B cell (primary cell): ENCODE measurements around the gene CAPN14. TPM values are rescaled to one million over a fixed set of nuclear protein-coding genes. Genes with fewer than 3 reads are reported as not detected.

Experiments
- ATAC-seq: fragments of 200-7000 bp; cut with Tn5 transposase; one replicate; pipeline ENCODE4 v1.10.0; 2021; ENCODE audit warnings: low read depth, mild to moderate bottlenecking, moderate number of reproducible peaks, moderate library complexity
- CTCF ChIA-PET: fragments of 350-600 bp; sonication (Branson Sonifier 250); formaldehyde crosslinking; loops from one replicate; lab custom pipeline; 2021; ENCODE audit warnings: antibody characterized with exemption, inconsistent platforms; lab: Charles Lee
- POLR2A ChIA-PET: fragments of 350-600 bp; sonication (Branson Sonifier 250); formaldehyde crosslinking; loops from one replicate; lab custom pipeline; 2021; ENCODE audit warnings: antibody characterized with exemption; lab: Charles Lee
- DNase-seq: peaks from one replicate; pipeline ENCODE4 v3.0.0; 2013
- H2AFZ ChIP-seq: 2 replicates; pipeline ENCODE4 v1.6.1; 2012; ENCODE audit warnings: mild to moderate bottlenecking, low read depth, low read length; ENCODE audit not compliant: insufficient read depth, poor library complexity, severe bottlenecking
- H3K27ac ChIP-seq, 2 donors: 1 replicate in 1 of 2; 2 replicates in 1 of 2; pipeline ENCODE4 v1.5.1; 2012 to 2013; ENCODE audit warnings: low read length in 2 of 2, mild to moderate bottlenecking in 2 of 2, moderate library complexity in 1 of 2
- H3K27me3 ChIP-seq, 4 experiments: fragments of 200-600 bp in 1 of 4; sonication (generic) in 1 of 4; replicated peaks in 1 of 4; 1 replicate in 2 of 4; 2 replicates in 2 of 4; pipeline versions ENCODE4 v1.6.1 to v1.7.0; 2013 to 2016; ENCODE audit warnings: low read length in 3 of 4, mild to moderate bottlenecking in 2 of 4, mixed read lengths in 1 of 4, moderate library complexity in 1 of 4; ENCODE audit not compliant: insufficient read depth in 4 of 4, control insufficient read depth in 3 of 4; ENCODE audit errors: control extremely low read depth in 1 of 4
- H3K36me3 ChIP-seq, 2 experiments: replicated peaks in 1 of 2; 1 replicate in 1 of 2; 2 replicates in 1 of 2; pipeline versions ENCODE4 v1.6.1 to v1.7.1; 2013; ENCODE audit warnings: low read length in 1 of 2; ENCODE audit not compliant: insufficient read depth in 2 of 2, control insufficient read depth in 1 of 2; ENCODE audit errors: control extremely low read depth in 1 of 2, extremely low read depth in 1 of 2
- H3K4me1 ChIP-seq, 2 donors: fragments of 200-600 bp in 1 of 2; sonication (generic) in 1 of 2; 1 replicate in 1 of 2; 2 replicates in 1 of 2; pipeline versions ENCODE4 v1.5.1 to v1.6.1; 2013 to 2017; ENCODE audit warnings: low read length in 2 of 2; ENCODE audit not compliant: control insufficient read depth in 2 of 2, insufficient read depth in 2 of 2
- H3K4me2 ChIP-seq: replicated peaks from 2 replicates; pipeline ENCODE3; 2012; ENCODE audit warnings: mild to moderate bottlenecking, low read depth, low read length; ENCODE audit not compliant: poor library complexity, severe bottlenecking
- H3K4me3 ChIP-seq, 5 experiments: fragments of 200-600 bp in 1 of 5; sonication (generic) in 1 of 5; 1 replicate in 3 of 5; 2 replicates in 2 of 5; pipeline versions ENCODE4 v1.5.1 to v1.7.0; 2011 to 2016; ENCODE audit warnings: low read length in 4 of 5, mild to moderate bottlenecking in 4 of 5, low read depth in 2 of 5, control low read depth in 1 of 5, moderate library complexity in 1 of 5; ENCODE audit not compliant: insufficient read depth in 1 of 5; ENCODE audit errors: control extremely low read depth in 1 of 5, extremely low read depth in 1 of 5
- H3K79me2 ChIP-seq: fragments of 200-600 bp; sonication (generic); one replicate; pipeline ENCODE4 v1.6.0; 2016; ENCODE audit warnings: low read length; ENCODE audit not compliant: control insufficient read depth, insufficient read depth
- H3K9ac ChIP-seq: fragments of 200-600 bp; sonication (generic); 2 replicates; pipeline ENCODE4 v1.6.1; 2017; ENCODE audit warnings: mild to moderate bottlenecking, low read length, moderate library complexity
- H3K9me3 ChIP-seq, 3 donors: one replicate each; pipeline versions ENCODE4 v1.6.1 to v1.7.1; 2013; ENCODE audit warnings: low read length in 2 of 3; ENCODE audit not compliant: control insufficient read depth in 2 of 3, insufficient read depth in 1 of 3; ENCODE audit errors: control extremely low read depth in 1 of 3
- H4K20me1 ChIP-seq: 2 replicates; pipeline ENCODE4 v1.6.0; 2012; ENCODE audit warnings: mild to moderate bottlenecking, low read length; ENCODE audit not compliant: insufficient read depth, control insufficient read depth, poor library complexity, severe bottlenecking
- H3K27ac Mint-ChIP-seq: one replicate; pipeline ENCODE4 v1.8.0; 2021; ENCODE audit warnings: mixed read lengths
- H3K27me3 Mint-ChIP-seq: one replicate; pipeline ENCODE4 v1.8.0; 2021; ENCODE audit warnings: mixed read lengths
- H3K4me1 Mint-ChIP-seq: one replicate; pipeline ENCODE4 v1.8.0; 2021; ENCODE audit warnings: mixed read lengths
- H3K4me3 Mint-ChIP-seq: one replicate; pipeline ENCODE4 v1.8.0; 2021; ENCODE audit warnings: mixed read lengths
- H3K9me3 Mint-ChIP-seq: one replicate; pipeline ENCODE4 v1.8.0; 2022; ENCODE audit warnings: mixed read lengths; ENCODE audit not compliant: insufficient read depth
- CTCF ChIP-seq: fragments of 200-600 bp; IDR thresholded peaks from one replicate; pipeline ENCODE4 v1.8.0; 2022; ENCODE audit warnings: antibody characterized with exemption, mild to moderate bottlenecking
- EZH2 ChIP-seq: IDR thresholded peaks from 2 replicates; pipeline ENCODE4 v1.6.1; 2012; ENCODE audit warnings: borderline replicate concordance, low read depth, mild to moderate bottlenecking, moderate library complexity, low read length; ENCODE audit not compliant: insufficient read depth, poor library complexity, severe bottlenecking
- WGBS: methylation state at CpG from one replicate; pipeline ENCODE4 v1.1.5; 2013; ENCODE audit warnings: missing lambda C conversion rate; ENCODE audit not compliant: insufficient coverage; 5-methylcytosine and 5-hydroxymethylcytosine counted together
- intact Hi-C: fragments of 100-400 bp; cut with micrococcal nuclease; formaldehyde crosslinking; loops from one replicate; pipeline ENCODE4 v1.10.0; 2022
- polyA minus RNA-seq: library from RNA; depleted of rRNA, polyadenylated mRNA; stranded (reverse); fragments of >200 nt; gene quantifications from 2 replicates; pipeline ENCODE4 v1.2.3, GENCODE V29; 2012
- polyA plus RNA-seq: library from polyadenylated mRNA; depleted of rRNA; stranded (reverse); fragments of >200 nt; gene quantifications from 2 replicates; pipeline ENCODE4 v1.2.3, GENCODE V29; 2012
- total RNA-seq, 2 donors: library from RNA; stranded (reverse); fragments of 120-200 nt in 1 of 2; gene quantifications; 1 replicate in 1 of 2; 2 replicates in 1 of 2; pipeline versions ENCODE4 v1.2.3 to v1.2.4, GENCODE V29; 2013 to 2022

The CAPN14 gene
- total RNA-seq (6.0 and 7.8 TPM in 2 replicates), polyA plus RNA-seq (2.2 and 2.5 TPM in 2 replicates), polyA minus RNA-seq (3.4 and 3.8 TPM in 2 replicates)
- 3.1 TPM for total RNA-seq (2013)

GRCh38 chr2:31217465-31218200 lies at the start of gene CAPN14:
Gene CAPN14, minus strand, starts transcription at chr2:31217515. Its CDS starts 12,068 bp downstream, at chr2:31205447.
- WGBS: 59% methylated on average over 4 of the region's 6 CpGs
- Histone ChIP-seq H3K27ac (peak within 1 kb of the TSS; percentile 93 to 97), H3K79me2 (no peaks in the 10 kb centered on the region), H3K9ac (peak within 1 kb of the TSS; percentile 11), H4K20me1 (no peaks in the 10 kb centered on the region), H3K4me2 (peak within 1 kb of the TSS; percentile 71), H3K9me3 (no peaks in the 10 kb centered on the region), H3K36me3 (no peaks in the 10 kb centered on the region), H3K4me1 (peaks cover 86 to 92% of the 10 kb centered on the region in 2 donors), H3K27me3 (no peaks in the 10 kb centered on the region), H3K4me3 (no peak within 1 kb of the TSS), H2AFZ (peak within 1 kb of the TSS; percentile 61)
- ATAC-seq: no peak
- no peaks in the 10 kb centered on the region for H3K27me3 Mint-ChIP-seq
- no peak for TF ChIP-seq CTCF
- TF ChIP-seq EZH2: no peak
- intact Hi-C loops: loop anchor here (5.0 kb wide), 3 partner anchors 80 to 935 kb away; partner anchors contain the start of gene GALNT14
- peak within 1 kb of the TSS; percentile 79 for H3K4me3 Mint-ChIP-seq
- ChIA-PET CTCF (interaction anchor here (0.9 to 7.5 kb wide), 10 partner anchors 11 to 115 kb away, joined by 3 to 58 read pairs (median 8); partner anchors contain the start of genes EHD3 and GALNT14), POLR2A (interaction anchor here (0.7 to 1.0 kb wide), 2 partner anchors 38 to 39 kb away, joined by 3 to 5 read pairs; no protein-coding TSS in a partner anchor)
- H3K27ac Mint-ChIP-seq: peak within 1 kb of the TSS; percentile 96
- H3K9me3 Mint-ChIP-seq: no peaks in the 10 kb centered on the region
- H3K4me1 Mint-ChIP-seq: peaks cover 94% of the 10 kb centered on the region
- DNase-seq: no peak

GRCh38 chr2:31266804-31267203 lies 49.5 kb upstream of the CAPN14 start:
- no peak for TF ChIP-seq EZH2
- TF ChIP-seq CTCF: no peak
- Histone ChIP-seq H4K20me1 (no peaks in the 10 kb centered on the region), H3K4me3 (no peak overlapping the region), H3K4me1 (peaks cover 6 to 15% of the 10 kb centered on the region in 2 donors), H3K79me2 (no peaks in the 10 kb centered on the region), H3K9ac (no peak overlapping the region), H3K27me3 (no peaks in the 10 kb centered on the region), H2AFZ (no peak overlapping the region), H3K4me2 (no peak overlapping the region), H3K36me3 (peaks cover 4 to 22% of the 10 kb centered on the region in 2 experiments), H3K9me3 (no peaks in the 10 kb centered on the region), H3K27ac (no peak overlapping the region)
- Mint-ChIP-seq H3K27me3 (no peaks in the 10 kb centered on the region), H3K27ac (no peak overlapping the region), H3K9me3 (no peaks in the 10 kb centered on the region), H3K4me1 (peaks cover 25% of the 10 kb centered on the region), H3K4me3 (no peak overlapping the region)
- DNase-seq (no peak), ATAC-seq (no peak)
- WGBS: 100% methylated on average over 6 of the region's 6 CpGs
- ChIA-PET POLR2A (interaction anchor here (0.6 kb wide), 1 partner anchor 52 kb away, joined by 5 read pairs; no protein-coding TSS in a partner anchor), CTCF (interaction anchor here (1.0 to 1.1 kb wide), 2 partner anchors 9 to 97 kb away, joined by 3 read pairs; no protein-coding TSS in a partner anchor)
- intact Hi-C loops: no loop called here
